HCT116 (cell line): ENCODE results near the gene HMCN2. TPM values are rescaled to one million over a fixed set of nuclear protein-coding genes. Genes with fewer than 3 reads are reported as not detected.

Source experiments
- ATAC-seq: fragments of 200-7000 bp; cut with Tn5 transposase; 2 replicates; pipeline ENCODE4 v1.9.1; 2020; ENCODE audit warnings: mild to moderate bottlenecking, moderate library complexity
- BruUV-seq: library from RNA; stranded (reverse); fragments of 400-500 nt; replicated peaks from 2 replicates; lab custom pipeline; 2021; lab: Mats Ljungman, UMichigan
- CTCF ChIA-PET: fragments of 300-600 bp; sonication (Branson Sonifier 250); formaldehyde crosslinking; loops from one replicate; lab custom pipeline; 2021; ENCODE audit warnings: antibody characterized with exemption; lab: Charles Lee
- POLR2A ChIA-PET: fragments of 300-600, 350-600 bp; sonication (Branson Sonifier 250); formaldehyde crosslinking; loops from one replicate; lab custom pipeline; 2021; ENCODE audit warnings: antibody characterized with exemption; lab: Charles Lee
- RAD21 ChIA-PET, 2 experiments: fragments of 300-600 bp; sonication (Branson Sonifier 250); formaldehyde crosslinking; loops; one replicate each; lab custom pipeline; 2023; ENCODE audit warnings: low total read pairs in 2 of 2; ENCODE audit not compliant: uncharacterized antibody in 2 of 2, unreplicated experiment in 2 of 2, low non-redundant PET in 1 of 2; lab: Charles Lee
- DNase-seq: peaks from one replicate; pipeline ENCODE4 v3.0.0-alpha.2; 2010; ENCODE audit warnings: low read depth, low spot score
- H2AFZ ChIP-seq: fragments of 200-600 bp; shearing (Covaris generic), sonication (generic); 2 replicates; pipeline ENCODE4 v1.6.1; 2017; ENCODE audit warnings: low read depth, mixed run types, mixed read lengths, antibody characterized with exemption, low read length; ENCODE audit not compliant: poor library complexity, severe bottlenecking
- H3K27ac ChIP-seq: 2 replicates; pipeline ENCODE4 v1.5.1; 2012; ENCODE audit warnings: low read depth, low read length
- H3K27me3 ChIP-seq: fragments of 200-600 bp; sonication (generic); 2 replicates; pipeline ENCODE4 v1.6.1; 2016; ENCODE audit warnings: mixed run types, low read length, mixed read lengths; ENCODE audit not compliant: insufficient read depth
- H3K36me3 ChIP-seq, 2 experiments: fragments of 200-500 bp in 1 of 2; fragments of 200-600 bp in 1 of 2; sonication (Bioruptor generic) in 1 of 2; sonication (generic) in 1 of 2; 2 replicates each; pipeline versions ENCODE4 v1.5.1 to v1.6.1; 2014 to 2016; ENCODE audit warnings: low read length in 2 of 2, inconsistent platforms in 1 of 2, mixed read lengths in 1 of 2, mixed run types in 1 of 2; ENCODE audit not compliant: insufficient read depth in 2 of 2, control insufficient read depth in 1 of 2
- H3K4me1 ChIP-seq, 2 experiments: fragments of 200-600 bp in 1 of 2; sonication (generic) in 1 of 2; 2 replicates each; pipeline versions ENCODE4 v1.5.1 to v1.6.1; 2012 to 2017; ENCODE audit warnings: low read length in 2 of 2, inconsistent platforms in 1 of 2, mild to moderate bottlenecking in 1 of 2, mixed read lengths in 1 of 2, mixed run types in 1 of 2, moderate library complexity in 1 of 2; ENCODE audit not compliant: insufficient read depth in 2 of 2, control insufficient read depth in 1 of 2
- H3K4me2 ChIP-seq: fragments of 200-600 bp; sonication (generic); 2 replicates; pipeline ENCODE4 v1.6.1; 2017; ENCODE audit warnings: mixed run types, low read length, mixed read lengths
- H3K4me3 ChIP-seq, 2 experiments: fragments of 200-600 bp in 1 of 2; sonication (generic) in 1 of 2; replicated peaks in 1 of 2; 2 replicates each; pipeline ENCODE4 v1.5.1; 2011 to 2016; ENCODE audit warnings: low read length in 2 of 2, control low read depth in 1 of 2, low read depth in 1 of 2, mild to moderate bottlenecking in 1 of 2, mixed read lengths in 1 of 2, mixed run types in 1 of 2
- H3K79me2 ChIP-seq: fragments of 200-600 bp; sonication (generic); 2 replicates; pipeline ENCODE4 v1.6.1; 2017; ENCODE audit warnings: mild to moderate bottlenecking, mixed run types, low read length, moderate library complexity, mixed read lengths; ENCODE audit not compliant: insufficient read depth
- H3K9ac ChIP-seq: fragments of 200-600 bp; sonication (generic); 2 replicates; pipeline ENCODE4 v1.6.1; 2016; ENCODE audit warnings: low read length, mixed read lengths
- H3K9me2 ChIP-seq: fragments of 200-600 bp; sonication (generic), shearing (Covaris generic); 2 replicates; pipeline ENCODE4 v1.6.1; 2017; ENCODE audit warnings: mixed run types, mild to moderate bottlenecking, moderate library complexity; ENCODE audit not compliant: insufficient read depth
- H3K9me3 ChIP-seq, 2 experiments: fragments of 200-500 bp in 1 of 2; fragments of 200-600 bp in 1 of 2; sonication (Bioruptor generic) in 1 of 2; sonication (generic) in 1 of 2; 2 replicates each; pipeline ENCODE4 v1.6.1; 2014 to 2017; ENCODE audit warnings: low read length in 2 of 2, mixed read lengths in 2 of 2, inconsistent platforms in 1 of 2, low read depth in 1 of 2, mild to moderate bottlenecking in 1 of 2, mixed run types in 1 of 2, moderate library complexity in 1 of 2; ENCODE audit not compliant: control insufficient read depth in 1 of 2, insufficient read depth in 1 of 2
- H4K20me1 ChIP-seq: fragments of 200-600 bp; sonication (generic), shearing (Covaris generic); 2 replicates; pipeline ENCODE4 v1.6.1; 2017; ENCODE audit warnings: mixed run types, mild to moderate bottlenecking, moderate library complexity; ENCODE audit not compliant: insufficient read depth
- ATF3 ChIP-seq: IDR thresholded peaks from 2 replicates; pipeline ENCODE4 v1.6.1; 2012
- CBX3 ChIP-seq: IDR thresholded peaks from 2 replicates; pipeline ENCODE4 v1.6.1; 2012; ENCODE audit warnings: low read depth
- CEBPB ChIP-seq: IDR thresholded peaks from 2 replicates; pipeline ENCODE4 v1.6.1; 2012; ENCODE audit warnings: low read depth
- CTCF ChIP-seq, 3 experiments: fragments of 200-600 bp in 1 of 3; sonication (generic) in 1 of 3; IDR thresholded peaks in 2 of 3; conservative IDR thresholded peaks in 1 of 3; 2 replicates each; pipeline ENCODE4 v1.5.1; 2012 to 2017; ENCODE audit warnings: low read depth in 2 of 3, low read length in 2 of 3, antibody characterized with exemption in 1 of 3, borderline replicate concordance in 1 of 3, control low read depth in 1 of 3, mild to moderate bottlenecking in 1 of 3, mixed read lengths in 1 of 3, mixed run types in 1 of 3, moderate library complexity in 1 of 3; ENCODE audit not compliant: insufficient read depth in 1 of 3
- EGR1 ChIP-seq: IDR thresholded peaks from 2 replicates; pipeline ENCODE4 v1.6.1; 2012; ENCODE audit warnings: low read depth
- EZH2 ChIP-seq: fragments of 200-600 bp; sonication (generic); IDR thresholded peaks from 2 replicates; pipeline ENCODE4 v1.6.1; 2017; ENCODE audit warnings: antibody characterized with exemption, mixed run types
- EZH2phosphoT487 ChIP-seq: fragments of 200-600 bp; IDR thresholded peaks from 2 replicates; pipeline ENCODE4 v1.6.1; 2018; ENCODE audit warnings: antibody characterized with exemption, borderline replicate concordance
- FOSL1 ChIP-seq: IDR thresholded peaks from 2 replicates; pipeline ENCODE4 v1.6.1; 2012; ENCODE audit warnings: low read depth
- JUND ChIP-seq: IDR thresholded peaks from 2 replicates; pipeline ENCODE4 v1.6.1; 2012
- MAX ChIP-seq: IDR thresholded peaks from 2 replicates; pipeline ENCODE4 v1.6.1; 2012
- POLR2A ChIP-seq: IDR thresholded peaks from 2 replicates; pipeline ENCODE4 v1.7.0; 2011; ENCODE audit warnings: borderline replicate concordance; ENCODE audit not compliant: insufficient read depth, insufficient read length; ENCODE audit errors: extremely low read depth
- POLR2AphosphoS5 ChIP-seq: IDR thresholded peaks from 2 replicates; pipeline ENCODE4 v1.6.1; 2011; ENCODE audit warnings: mild to moderate bottlenecking, low read depth, low read length, moderate library complexity
- RAD21 ChIP-seq: IDR thresholded peaks from 2 replicates; pipeline ENCODE4 v1.6.1; 2012; ENCODE audit warnings: low read depth, mild to moderate bottlenecking
- REST ChIP-seq: IDR thresholded peaks from 2 replicates; pipeline ENCODE4 v1.6.1; 2012; ENCODE audit warnings: low read depth
- SIN3A ChIP-seq: IDR thresholded peaks from 2 replicates; pipeline ENCODE4 v1.6.1; 2012; ENCODE audit warnings: low read depth
- SP1 ChIP-seq: IDR thresholded peaks from 2 replicates; pipeline ENCODE4 v1.6.1; 2012; ENCODE audit warnings: low read depth
- YY1 ChIP-seq: IDR thresholded peaks from 2 replicates; pipeline ENCODE4 v1.6.1; 2011; ENCODE audit warnings: low read length, low read depth, moderate library complexity, mild to moderate bottlenecking; ENCODE audit not compliant: insufficient replicate concordance; ENCODE audit errors: extremely low read depth
- ZBTB33 ChIP-seq: IDR thresholded peaks from 2 replicates; pipeline ENCODE4 v1.6.1; 2011; ENCODE audit warnings: mild to moderate bottlenecking, low read length, moderate library complexity; ENCODE audit not compliant: insufficient replicate concordance; ENCODE audit errors: extremely low read depth
- ZFX ChIP-seq: fragments of 450-650 bp; IDR thresholded peaks from 2 replicates; pipeline ENCODE4 v1.6.1; 2017
- ZNF274 ChIP-seq: fragments of 200-500 bp; sonication (Bioruptor generic); IDR thresholded peaks from 2 replicates; pipeline ENCODE4 v1.6.1; 2014; ENCODE audit warnings: mild to moderate bottlenecking, low read depth, low read length, inconsistent platforms
- intact Hi-C: fragments of 100-400 bp; cut with micrococcal nuclease; formaldehyde crosslinking; loops from 2 replicates; pipeline ENCODE4 v1.10.0; 2022
- total RNA-seq: library from RNA; stranded (reverse); gene quantifications from one replicate; pipeline ENCODE4 v1.2.1, GENCODE V29; 2021; ENCODE audit not compliant: unreplicated experiment

Gene HMCN2
- total RNA-seq, 1 experiment from 2014 or later: 0.22 TPM

GRCh38 chr9:130285271-130285670 lies 19.7 kb downstream of the HMCN2 start:
- RAD21 ChIA-PET: no interaction called here
- TF ChIP-seq EZH2phosphoT487 (no peak), SIN3A (no peak), CBX3 (no peak), POLR2AphosphoS5 (no peak), POLR2A (no peak), YY1 (no peak), EZH2 (no peak), RAD21 (no peak), EGR1 (no peak), ATF3 (no peak), ZNF274 (no peak), CEBPB (no peak), JUND (no peak), ZFX (no peak), FOSL1 (no peak), SP1 (no peak), CTCF (IDR thresholded peaks at IDR 0.05 in 2 of 3, conservative IDR thresholded peaks at IDR 0.05 in 1 of 3; ENCODE audit: borderline replicate concordance in 1 of 3, insufficient read depth in 1 of 3, low read depth in 2 of 3, low read length in 2 of 3) (no peak), MAX (no peak), ZBTB33 (no peak), REST (no peak)

More at GRCh38 chr9:130285271-130285670, 19.7 kb downstream of the HMCN2 start:
- Histone ChIP-seq H3K27ac (no peak overlapping the region), H3K4me1 (no peaks in the 10 kb centered on the region), H3K4me2 (no peak overlapping the region), H4K20me1 (no peaks in the 10 kb centered on the region), H3K79me2 (no peaks in the 10 kb centered on the region), H3K9me2 (no peaks in the 10 kb centered on the region), H3K27me3 (peaks cover 53% of the 10 kb centered on the region), H2AFZ (no peak overlapping the region), H3K36me3 (no peaks in the 10 kb centered on the region), H3K9me3 (no peaks in the 10 kb centered on the region), H3K9ac (no peak overlapping the region), H3K4me3 (no peak overlapping the region)
- POLR2A ChIA-PET: no interaction called here
- intact Hi-C loops: no loop called here
- no TSS peak for BruUV-seq
- DNase-seq (no peak), ATAC-seq (no peak)
- CTCF ChIA-PET: no interaction called here
